Duodenal mucosa (tissue), 2 donors: ENCODE data around the gene CMPK2.

Source experiments
- H3K27ac ChIP-seq: one replicate; pipeline ENCODE4 v1.7.0; 2013; ENCODE audit warnings: low read depth, low read length
- H3K27me3 ChIP-seq, 2 donors: one replicate each; pipeline ENCODE4 v1.7.0; 2013; ENCODE audit warnings: low read length in 2 of 2, control low read depth in 1 of 2; ENCODE audit not compliant: insufficient read depth in 2 of 2, control insufficient read depth in 1 of 2
- H3K36me3 ChIP-seq, 2 donors: one replicate each; pipeline ENCODE4 v1.7.0; 2013; ENCODE audit warnings: low read length in 2 of 2, control low read depth in 1 of 2; ENCODE audit not compliant: insufficient read depth in 2 of 2, control insufficient read depth in 1 of 2
- H3K4me1 ChIP-seq, 2 donors: one replicate each; pipeline ENCODE4 v1.7.0; 2013; ENCODE audit warnings: low read length in 2 of 2, control low read depth in 1 of 2; ENCODE audit not compliant: insufficient read depth in 2 of 2, control insufficient read depth in 1 of 2
- H3K4me3 ChIP-seq, 2 donors: one replicate each; pipeline ENCODE4 v1.7.0; 2013; ENCODE audit warnings: low read length in 2 of 2, low read depth in 1 of 2
- H3K9ac ChIP-seq, 2 donors: one replicate each; pipeline ENCODE4 v1.7.0; 2013; ENCODE audit warnings: low read length in 2 of 2, low read depth in 1 of 2
- H3K9me3 ChIP-seq, 2 donors: one replicate each; pipeline ENCODE4 v1.7.0; 2013; ENCODE audit warnings: low read length in 2 of 2, control low read depth in 1 of 2; ENCODE audit not compliant: control insufficient read depth in 1 of 2

Gene CMPK2

DNA sequence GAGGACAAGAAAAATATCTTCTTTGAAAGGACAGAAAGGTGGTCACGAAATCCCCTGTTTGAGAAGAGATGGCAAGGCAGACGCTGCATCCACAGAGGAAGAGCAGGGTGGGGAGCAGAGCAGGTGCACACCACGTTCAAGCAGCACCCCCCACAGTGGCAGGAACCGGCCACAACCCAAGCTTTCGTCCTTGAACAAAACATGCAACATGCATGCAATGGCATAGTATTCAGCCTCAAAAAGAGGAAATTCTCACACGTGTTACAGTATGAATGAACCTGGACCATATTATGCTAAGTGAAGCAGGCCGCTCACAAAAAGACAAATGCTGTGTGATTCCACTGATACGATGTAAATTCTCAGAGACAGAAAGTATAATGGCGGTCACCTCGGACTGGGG lies 51.4 kb downstream of the CMPK2 start:
- Histone ChIP-seq H3K9me3 (no peaks in the 10 kb centered on the region), H3K27ac (no peak overlapping the region), H3K9ac (no peak overlapping the region), H3K4me3 (no peak overlapping the region), H3K27me3 (peaks cover 0 to 5% of the 10 kb centered on the region in 2 donors), H3K36me3 (no peaks in the 10 kb centered on the region), H3K4me1 (no peaks in the 10 kb centered on the region)

DNA sequence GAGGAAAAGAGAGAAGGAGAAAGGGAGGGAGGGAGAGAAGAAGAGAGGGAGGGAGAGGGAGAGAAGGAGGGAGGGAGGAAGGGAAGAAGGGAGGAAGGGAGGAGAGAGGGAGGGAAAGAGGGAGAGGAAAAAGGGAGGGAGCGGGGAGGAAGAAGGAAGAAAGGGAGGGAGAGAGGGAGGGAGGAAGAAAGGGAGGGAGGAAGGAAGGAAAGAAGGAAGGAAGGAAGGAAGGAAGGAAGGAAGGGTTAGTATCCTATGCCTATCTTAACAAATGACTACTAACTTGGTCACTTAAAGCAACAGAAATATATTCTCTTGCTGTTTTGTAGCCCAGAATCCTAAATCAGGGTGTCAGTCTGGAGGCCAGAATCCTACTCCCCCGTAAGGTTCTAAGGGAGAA lies 52.1 kb downstream of the CMPK2 start:
- Histone ChIP-seq H3K27ac (no peak overlapping the region), H3K4me3 (no peak overlapping the region), H3K36me3 (no peaks in the 10 kb centered on the region), H3K9ac (no peak overlapping the region), H3K9me3 (no peaks in the 10 kb centered on the region), H3K4me1 (no peaks in the 10 kb centered on the region), H3K27me3 (peaks cover 0 to 5% of the 10 kb centered on the region in 2 donors)

DNA sequence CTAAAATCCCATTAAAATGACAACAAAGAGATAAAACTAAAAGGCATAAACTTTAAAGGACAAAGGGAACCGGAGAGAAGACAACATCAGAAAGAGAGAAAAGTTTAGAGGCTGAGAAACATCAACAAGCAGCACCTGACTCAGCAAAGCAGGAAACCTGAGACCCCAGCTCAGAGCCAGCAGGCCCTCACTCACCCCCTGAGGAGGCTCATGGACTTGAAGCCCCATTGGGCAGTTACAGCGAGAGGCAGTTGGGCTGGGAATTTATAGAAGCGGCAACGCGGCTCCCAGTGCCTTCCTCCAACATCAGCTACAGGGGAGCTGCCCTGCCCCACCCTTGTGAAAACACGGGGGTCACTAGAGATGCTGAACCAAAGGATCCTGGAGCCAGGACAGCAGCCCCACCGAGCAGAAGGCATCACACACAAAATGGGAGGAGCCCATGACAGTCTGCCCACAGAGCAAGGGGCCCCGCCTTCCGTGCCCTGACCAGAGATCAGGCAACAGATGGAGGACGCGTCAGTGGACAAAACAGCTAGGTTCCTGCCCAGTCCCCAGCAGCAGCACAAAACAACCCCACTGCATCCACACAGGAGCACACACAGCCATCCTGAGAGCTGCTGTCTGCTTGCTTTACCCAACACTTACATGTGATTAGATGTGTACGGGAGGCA lies 52.7 kb downstream of the CMPK2 start:
- H3K27ac ChIP-seq: no peak overlapping the region
- no peaks in the 10 kb centered on the region for H3K36me3 ChIP-seq
- no peak overlapping the region for H3K9ac ChIP-seq

DNA sequence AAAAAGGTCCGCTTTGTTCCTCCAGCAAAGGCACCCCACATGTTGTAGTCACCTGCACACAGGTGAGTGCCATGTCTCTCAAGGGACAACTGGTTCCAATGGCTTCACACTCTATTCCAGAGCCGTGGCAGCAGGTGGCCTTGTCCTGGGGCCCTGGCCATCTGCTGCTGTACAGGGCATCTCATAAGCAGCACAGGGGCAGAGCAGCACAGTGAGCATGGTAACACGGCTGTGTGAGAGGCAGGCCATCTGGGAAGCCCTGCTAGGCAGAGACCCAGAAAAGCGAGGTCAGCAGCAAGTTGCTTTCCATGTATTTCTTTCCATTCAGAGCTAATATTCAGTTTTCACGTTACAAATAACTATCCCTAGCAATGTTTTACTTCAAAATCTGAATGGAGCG lies 54.7 kb downstream of the CMPK2 start:
- Histone ChIP-seq H3K9me3 (no peaks in the 10 kb centered on the region), H3K9ac (no peak overlapping the region), H3K36me3 (no peaks in the 10 kb centered on the region), H3K4me3 (no peak overlapping the region), H3K4me1 (no peaks in the 10 kb centered on the region), H3K27ac (no peak overlapping the region), H3K27me3 (no peaks in the 10 kb centered on the region)

More for the DNA sequence above, 52.7 kb downstream of the CMPK2 start:
- Histone ChIP-seq H3K9me3 (no peaks in the 10 kb centered on the region), H3K4me1 (no peaks in the 10 kb centered on the region), H3K4me3 (no peak overlapping the region), H3K27me3 (peaks cover 0 to 5% of the 10 kb centered on the region in 2 donors)

DNA sequence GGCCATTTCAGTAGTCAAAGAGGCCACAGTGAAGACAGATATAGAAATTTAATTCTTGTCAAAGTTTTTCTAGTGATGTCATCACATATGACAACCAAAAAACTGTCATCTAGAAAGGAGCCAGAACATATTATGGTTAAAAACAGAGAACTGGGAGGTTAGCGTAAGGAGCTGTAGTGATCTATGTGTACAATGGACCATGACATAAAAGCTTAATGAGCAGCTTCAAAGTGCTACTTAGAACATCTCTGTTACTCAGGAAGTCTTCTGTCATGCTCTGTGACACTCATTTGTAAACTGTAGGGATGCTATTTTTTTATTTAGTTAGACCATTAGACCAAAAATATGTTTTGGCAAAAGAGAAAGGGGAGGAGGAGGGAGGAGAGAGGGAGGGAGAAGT lies 57.3 kb downstream of the CMPK2 start:
- no peaks in the 10 kb centered on the region for H3K36me3 ChIP-seq

DNA sequence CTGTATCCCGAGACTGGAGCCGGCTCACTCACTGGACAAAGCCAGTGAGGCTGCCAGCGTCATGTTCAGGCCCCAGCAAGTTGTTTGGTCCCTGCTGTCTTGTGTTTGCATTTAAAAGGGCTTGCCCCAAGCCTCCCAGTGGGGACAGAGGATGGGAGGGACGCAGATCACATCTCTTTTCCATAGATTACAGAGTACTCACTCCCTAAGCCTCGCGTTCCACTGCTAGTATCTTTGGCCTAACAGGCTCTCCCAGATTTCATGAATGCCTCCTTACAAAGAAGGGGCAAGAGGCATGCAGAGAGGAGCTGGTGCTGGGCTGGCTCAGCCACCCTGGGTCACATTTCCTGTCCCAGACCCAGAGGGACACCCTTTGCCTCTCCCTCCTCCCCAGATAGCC lies 59.1 kb downstream of the CMPK2 start:
- H3K27me3 ChIP-seq: no peaks in the 10 kb centered on the region
- H3K9ac ChIP-seq: no peak overlapping the region

More for the DNA sequence above, 57.3 kb downstream of the CMPK2 start:
- Histone ChIP-seq H3K9ac (no peak overlapping the region), H3K4me1 (no peaks in the 10 kb centered on the region), H3K4me3 (no peak overlapping the region), H3K27me3 (no peaks in the 10 kb centered on the region), H3K9me3 (no peaks in the 10 kb centered on the region), H3K27ac (no peak overlapping the region)

DNA sequence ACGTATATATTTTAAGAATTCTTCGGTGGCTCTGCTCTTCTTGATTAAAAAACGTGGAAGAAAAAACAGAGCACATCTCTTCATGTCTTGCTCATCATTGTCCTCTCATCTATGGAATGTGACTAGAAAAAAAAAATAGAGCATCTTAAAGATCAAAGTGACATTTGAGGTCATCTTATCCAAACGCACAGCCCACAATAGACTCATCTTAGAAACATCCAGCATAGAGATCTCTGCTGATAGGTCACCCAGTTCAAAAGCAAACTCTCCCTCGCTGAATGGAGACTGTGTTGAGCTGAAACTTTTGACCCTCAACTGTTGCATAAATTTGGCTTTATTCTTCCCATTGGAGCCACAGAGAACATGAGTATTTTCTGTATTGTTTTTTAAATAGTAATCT lies 65.2 kb downstream of the CMPK2 start:
- H3K9me3 ChIP-seq: no peaks in the 10 kb centered on the region
- no peaks in the 10 kb centered on the region for H3K27me3 ChIP-seq

More for the DNA sequence above, 59.1 kb downstream of the CMPK2 start:
- no peaks in the 10 kb centered on the region for H3K4me1 ChIP-seq
- H3K9me3 ChIP-seq: no peaks in the 10 kb centered on the region
- no peak overlapping the region for H3K4me3 ChIP-seq
- H3K27ac ChIP-seq: no peak overlapping the region
- no peaks in the 10 kb centered on the region for H3K36me3 ChIP-seq

More for the DNA sequence above, 65.2 kb downstream of the CMPK2 start:
- H3K9ac ChIP-seq: no peak overlapping the region
- H3K27ac ChIP-seq: no peak overlapping the region
- H3K4me1 ChIP-seq: no peaks in the 10 kb centered on the region
- H3K36me3 ChIP-seq: no peaks in the 10 kb centered on the region
- H3K4me3 ChIP-seq: no peak overlapping the region
